ENCODE results near the gene MCF2L.

DNA sequence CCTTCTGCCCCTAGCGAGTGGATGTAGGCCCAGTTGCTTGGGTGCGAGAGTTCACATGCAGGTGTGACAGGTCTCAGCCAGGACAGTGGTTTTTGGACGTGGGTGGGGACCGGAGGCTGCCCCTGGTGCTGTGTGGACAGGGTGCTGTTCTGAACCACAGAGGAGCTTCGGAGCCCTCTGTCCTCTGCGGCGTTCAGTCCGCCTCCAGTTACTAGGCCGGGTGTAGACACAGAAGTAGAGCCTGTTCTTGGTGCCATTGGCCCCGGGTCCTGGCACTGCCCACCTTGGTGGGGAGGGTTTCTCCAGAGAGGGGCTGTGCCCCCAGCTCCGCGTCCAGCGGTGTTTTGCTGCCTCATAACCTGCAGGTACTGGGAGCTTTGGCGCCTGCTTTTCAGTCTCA is 52.4 kb downstream of the MCF2L start:
- TF ChIP-seq RCOR1 (conservative IDR thresholded peaks at IDR 0.05; ENCODE audit: low read depth, low read length) (no peak), GABPA (IDR thresholded peaks at IDR 0.05; ENCODE audit: low read depth) (no peak), EP300 (IDR thresholded peaks at IDR 0.05; ENCODE audit: borderline replicate concordance in 1 of 2, control insufficient read depth in 1 of 2, low read depth in 2 of 2, low read length in 2 of 2) (no peak), POU2F2 (IDR thresholded peaks at IDR 0.05; ENCODE audit: borderline replicate concordance, low read depth, low read length) (no peak), CHD2 (IDR thresholded peaks at IDR 0.05; ENCODE audit: borderline replicate concordance, low read depth, low read length) (no peak), ESRRA (IDR thresholded peaks at IDR 0.05; ENCODE audit: low read length) (no peak), ZZZ3 (IDR thresholded peaks at IDR 0.05; ENCODE audit: control insufficient read depth, insufficient read length, low read depth) (no peak), CTCF (IDR thresholded peaks at IDR 0.05 in 2 of 3, conservative IDR thresholded peaks at IDR 0.05 in 1 of 3; ENCODE audit: control insufficient read depth in 2 of 3, extremely low read depth in 1 of 3, insufficient read depth in 1 of 3, low read depth in 3 of 3, low read length in 3 of 3) (no peak), NFIC (IDR thresholded peaks at IDR 0.05; ENCODE audit: low read depth, low read length) (no peak), IRF3 (IDR thresholded peaks at IDR 0.05) (no peak), TCF7 (IDR thresholded peaks at IDR 0.05; ENCODE audit: borderline replicate concordance) (no peak)
- TF ChIP-seq, protein P1, sequence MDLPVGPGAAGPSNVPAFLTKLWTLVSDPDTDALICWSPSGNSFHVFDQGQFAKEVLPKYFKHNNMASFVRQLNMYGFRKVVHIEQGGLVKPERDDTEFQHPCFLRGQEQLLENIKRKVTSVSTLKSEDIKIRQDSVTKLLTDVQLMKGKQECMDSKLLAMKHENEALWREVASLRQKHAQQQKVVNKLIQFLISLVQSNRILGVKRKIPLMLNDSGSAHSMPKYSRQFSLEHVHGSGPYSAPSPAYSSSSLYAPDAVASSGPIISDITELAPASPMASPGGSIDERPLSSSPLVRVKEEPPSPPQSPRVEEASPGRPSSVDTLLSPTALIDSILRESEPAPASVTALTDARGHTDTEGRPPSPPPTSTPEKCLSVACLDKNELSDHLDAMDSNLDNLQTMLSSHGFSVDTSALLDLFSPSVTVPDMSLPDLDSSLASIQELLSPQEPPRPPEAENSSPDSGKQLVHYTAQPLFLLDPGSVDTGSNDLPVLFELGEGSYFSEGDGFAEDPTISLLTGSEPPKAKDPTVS (IDR thresholded peaks at IDR 0.05; ENCODE audit: low read depth, low read length) = no peak
